HUES64 (cell line): Measurements from ENCODE around the gene PRR15L.
A peak's percentile ranks its signal among the peaks of the same experiment; 100 is the strongest.
"Not testable (repeated sequence)": the region's sequence is repeated elsewhere in the genome, so short reads cannot be mapped to it uniquely, and the experiment has no call there.

Experiments
- H3K27ac ChIP-seq: 2 replicates; pipeline ENCODE4 v1.7.0; 2013; ENCODE audit warnings: low read depth, low read length, inconsistent platforms
- H3K27me3 ChIP-seq: 2 replicates; pipeline ENCODE4 v1.6.1; 2013; ENCODE audit warnings: mild to moderate bottlenecking, low read length; ENCODE audit not compliant: insufficient read depth
- H3K36me3 ChIP-seq: 2 replicates; pipeline ENCODE4 v1.6.1; 2013; ENCODE audit warnings: mild to moderate bottlenecking, low read length; ENCODE audit not compliant: insufficient read depth
- H3K4me1 ChIP-seq: 2 replicates; pipeline ENCODE4 v1.6.1; 2013; ENCODE audit warnings: mild to moderate bottlenecking, low read length, moderate library complexity; ENCODE audit not compliant: insufficient read depth
- H3K4me3 ChIP-seq: 2 replicates; pipeline ENCODE4 v1.5.1; 2013; ENCODE audit warnings: mild to moderate bottlenecking, low read length, moderate library complexity
- H3K9ac ChIP-seq: 2 replicates; pipeline ENCODE4 v1.6.1; 2013; ENCODE audit warnings: mild to moderate bottlenecking, low read depth, low read length
- H3K9me3 ChIP-seq: 2 replicates; pipeline ENCODE4 v1.6.1; 2013; ENCODE audit warnings: low read depth, low read length; ENCODE audit not compliant: insufficient read depth
- WGBS: fragments of 150-250, 120-280 bp; methylation state at CpG from one replicate; pipeline ENCODE4 v1.1.7; 2013; ENCODE audit warnings: missing lambda C conversion rate; 5-methylcytosine and 5-hydroxymethylcytosine counted together

Gene PRR15L

GRCh38 chr17:47945080-47945479, 12.6 kb downstream of the PRR15L start:
- no peaks in the 10 kb centered on the region for H3K9me3 ChIP-seq
- no peak overlapping the region for H3K4me3 ChIP-seq
- 96% methylated on average over 8 of the region's 8 CpGs for WGBS
- H3K27ac ChIP-seq = no peak overlapping the region
- peaks cover 10% of the 10 kb centered on the region; the same call in 1 of the 2 replicates for H3K36me3 ChIP-seq
- peaks cover 14% of the 10 kb centered on the region for H3K4me1 ChIP-seq
- H3K27me3 ChIP-seq = peaks cover 10% of the 10 kb centered on the region
- H3K9ac ChIP-seq = no peak overlapping the region

- peaks cover 7% of the 10 kb centered on the region; the same call in 1 of the 2 replicates for H3K4me1 ChIP-seq
- H3K27me3 ChIP-seq = peaks cover 11% of the 10 kb centered on the region
- no peaks in the 10 kb centered on the region for H3K9me3 ChIP-seq
- H3K27ac ChIP-seq = no peak overlapping the region
- H3K4me3 ChIP-seq = peak overlapping the region; percentile 60
- no peak overlapping the region for H3K9ac ChIP-seq
- WGBS = 94% methylated on average over 4 of the region's 6 CpGs
- H3K36me3 ChIP-seq = peaks cover 10% of the 10 kb centered on the region; the same call in 1 of the 2 replicates
Observed at GRCh38 chr17:47942568-47942967, 15.1 kb downstream of the PRR15L start.

GRCh38 chr17:47942096-47942510, 15.6 kb downstream of the PRR15L start:
- no peak overlapping the region for H3K27ac ChIP-seq

GRCh38 chr17:47941246-47942095, 16.2 kb downstream of the PRR15L start, which contains the start of gene PNPO:
Gene PNPO (plus strand): TSS chr17:47941571. CDS start chr17:47941676, 105 bp downstream.
- H3K9ac ChIP-seq = peak within 1 kb of the TSS; percentile 7; the same call in 1 of the 2 replicates
- H3K27ac ChIP-seq = no peak within 1 kb of the TSS; the same call in 1 of the 2 replicates
- H3K4me1 ChIP-seq = 0 out of 2 replicates have a peak, but pooled peaks cover 4% of the 10 kb centered on the region
- peaks cover 10% of the 10 kb centered on the region; the same call in 1 of the 2 replicates for H3K36me3 ChIP-seq
- 2% methylated on average over 50 of the region's 50 CpGs for WGBS
- H3K9me3 ChIP-seq = no peaks in the 10 kb centered on the region
- peak within 1 kb of the TSS; percentile 60 for H3K4me3 ChIP-seq
- H3K27me3 ChIP-seq = peaks cover 11% of the 10 kb centered on the region

More at GRCh38 chr17:47942096-47942510, 15.6 kb downstream of the PRR15L start:
- peaks cover 11% of the 10 kb centered on the region for H3K27me3 ChIP-seq
- peak overlapping the region; percentile 60 for H3K4me3 ChIP-seq
- WGBS = 25% methylated on average over 5 of the region's 5 CpGs
- peaks cover 10% of the 10 kb centered on the region; the same call in 1 of the 2 replicates for H3K36me3 ChIP-seq
- H3K4me1 ChIP-seq = peaks cover 5% of the 10 kb centered on the region; the same call in 1 of the 2 replicates
- H3K9ac ChIP-seq = 0 out of 2 replicates have a peak overlapping the region, but pooled peaks have one; percentile 7
- H3K9me3 ChIP-seq = no peaks in the 10 kb centered on the region

- H3K36me3 ChIP-seq = no peaks in the 10 kb centered on the region
- H3K27me3 ChIP-seq = peaks cover 11% of the 10 kb centered on the region
- 0 out of 2 replicates have a peak, but pooled peaks cover 4% of the 10 kb centered on the region for H3K4me1 ChIP-seq
- H3K27ac ChIP-seq = no peak overlapping the region
- no peak overlapping the region for H3K9ac ChIP-seq
- H3K4me3 ChIP-seq = no peak overlapping the region
- no peaks in the 10 kb centered on the region for H3K9me3 ChIP-seq
- WGBS = 92% methylated on average over 5 of the region's 5 CpGs
Observed at GRCh38 chr17:47937941-47938340, 19.7 kb downstream of the PRR15L start.

GRCh38 chr17:47935961-47936360, 21.7 kb downstream of the PRR15L start:
- Histone ChIP-seq H3K9ac (no peak overlapping the region), H3K27ac (no peak overlapping the region), H3K4me3 (no peak overlapping the region), H3K36me3 (no peaks in the 10 kb centered on the region), H3K4me1 (no peaks in the 10 kb centered on the region), H3K27me3 (peaks cover 10% of the 10 kb centered on the region), H3K9me3 (no peaks in the 10 kb centered on the region)
- WGBS = 90% methylated on average over 5 of the region's 5 CpGs

- not testable (repeated sequence) for H3K27me3 ChIP-seq, H3K9me3 ChIP-seq, H3K36me3 ChIP-seq, H3K4me3 ChIP-seq, H3K4me1 ChIP-seq, H3K27ac ChIP-seq, H3K9ac ChIP-seq
- 88% methylated on average over 3 of the region's 3 CpGs for WGBS
Observed at GRCh38 chr17:47935468-47935867, 22.2 kb downstream of the PRR15L start.

GRCh38 chr17:47934856-47935255, 22.8 kb downstream of the PRR15L start:
- WGBS = 92% methylated on average over 1 of the region's 1 CpG
- Histone ChIP-seq H3K9me3 (no peaks in the 10 kb centered on the region), H3K27ac (no peak overlapping the region), H3K4me3 (no peak overlapping the region), H3K4me1 (no peaks in the 10 kb centered on the region), H3K9ac (no peak overlapping the region), H3K36me3 (no peaks in the 10 kb centered on the region), H3K27me3 (no peaks in the 10 kb centered on the region)

- Histone ChIP-seq H3K4me1 (no peaks in the 10 kb centered on the region), H3K4me3 (no peak overlapping the region), H3K36me3 (peaks cover 10% of the 10 kb centered on the region; the same call in 1 of the 2 replicates), H3K27ac (no peak overlapping the region), H3K27me3 (no peaks in the 10 kb centered on the region), H3K9ac (no peak overlapping the region), H3K9me3 (no peaks in the 10 kb centered on the region)
- 94% methylated on average over 4 of the region's 4 CpGs for WGBS
Observed at GRCh38 chr17:47931848-47932247, 25.8 kb downstream of the PRR15L start.

GRCh38 chr17:47929218-47930000, 28.3 kb downstream of the PRR15L start:
- H3K36me3 ChIP-seq = peaks cover 28% of the 10 kb centered on the region
- no peak overlapping the region for H3K4me3 ChIP-seq
- H3K27ac ChIP-seq = no peak overlapping the region
- H3K9me3 ChIP-seq = no peaks in the 10 kb centered on the region
- H3K9ac ChIP-seq = no peak overlapping the region
- 85% methylated on average over 10 of the region's 10 CpGs for WGBS
- no peaks in the 10 kb centered on the region for H3K4me1 ChIP-seq
- no peaks in the 10 kb centered on the region for H3K27me3 ChIP-seq

GRCh38 chr17:47928415-47928814, 29.3 kb downstream of the PRR15L start:
- peaks cover 35% of the 10 kb centered on the region for H3K36me3 ChIP-seq
- 100% methylated on average over 1 of the region's 2 CpGs for WGBS
- H3K9ac ChIP-seq = no peak overlapping the region
- no peak overlapping the region for H3K4me3 ChIP-seq
- no peaks in the 10 kb centered on the region for H3K27me3 ChIP-seq
- H3K9me3 ChIP-seq = no peaks in the 10 kb centered on the region
- H3K4me1 ChIP-seq = no peaks in the 10 kb centered on the region
- no peak overlapping the region for H3K27ac ChIP-seq
